NCI-H226 (cell line): ENCODE results near the gene LRRK1.

Experiments
- DNase-seq: peaks from one replicate; pipeline ENCODE4 v3.0.0-alpha.2; 2015

Gene LRRK1

DNA sequence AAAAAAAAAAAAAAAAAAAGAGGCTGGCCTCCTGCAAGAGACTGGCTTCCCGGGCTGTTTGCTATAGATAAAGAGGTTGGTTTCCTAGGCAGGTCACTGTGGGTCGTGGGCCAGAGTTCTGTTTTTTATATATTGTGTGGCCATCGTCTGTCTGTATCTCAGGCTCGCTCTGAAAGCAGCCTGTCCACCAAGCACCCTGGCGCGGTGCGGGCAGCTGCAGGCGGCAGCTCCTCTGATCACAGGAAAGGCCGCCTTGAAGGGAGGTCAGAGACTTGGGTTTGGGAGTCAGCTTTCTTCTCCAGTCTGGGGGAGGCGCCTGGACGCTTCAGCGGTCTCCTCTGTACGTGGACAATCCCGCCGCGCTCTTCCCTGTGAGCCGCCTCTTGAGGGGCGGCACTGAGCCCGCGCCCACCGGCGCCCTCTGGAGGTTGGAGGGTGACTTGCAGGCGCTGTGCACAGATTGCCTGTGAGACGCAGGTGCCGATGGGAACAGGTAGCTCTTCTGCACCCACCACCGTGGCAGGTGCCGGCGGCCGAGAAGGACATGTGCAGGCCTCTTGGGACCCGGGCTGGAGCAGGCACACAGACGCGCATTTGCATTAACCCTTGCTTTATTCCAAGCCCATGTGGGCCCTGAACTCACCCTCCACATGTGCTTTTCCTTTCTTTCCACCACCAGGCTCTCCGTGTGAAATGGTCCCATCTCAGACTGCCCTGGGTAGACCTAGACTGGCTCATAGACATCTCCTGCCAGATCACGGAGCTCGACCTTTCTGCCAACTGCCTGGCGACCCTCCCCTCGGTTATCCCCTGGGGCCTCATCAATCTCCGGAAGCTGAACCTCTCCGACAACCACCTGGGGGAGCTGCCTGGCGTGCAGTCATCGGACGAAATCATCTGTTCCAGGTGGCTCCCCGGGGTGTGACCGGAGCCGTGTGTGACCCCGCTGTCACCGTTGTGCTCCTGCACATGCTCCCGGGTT is 89.3 kb downstream of the LRRK1 start:
- DNase-seq = peak; percentile 86

DNA sequence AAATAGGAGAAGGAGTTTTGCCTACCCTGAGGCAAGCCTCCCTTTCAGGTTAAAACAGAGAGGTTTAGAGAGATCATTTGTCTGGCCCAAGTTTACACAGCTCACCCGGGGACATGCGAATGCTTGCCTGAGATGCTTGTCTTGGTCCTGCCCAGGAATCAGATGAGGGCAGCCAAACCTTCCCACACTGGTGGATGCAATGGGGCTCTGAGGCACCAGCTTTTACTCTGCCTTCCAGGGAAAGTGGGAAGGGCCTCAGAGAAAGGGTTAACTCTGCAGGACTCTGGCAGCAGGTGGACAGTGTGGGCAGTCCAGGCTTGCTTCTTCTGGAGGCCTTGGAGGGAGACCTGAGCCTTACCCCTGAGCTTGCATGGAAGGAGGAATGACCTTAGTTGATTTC is 90.0 kb downstream of the LRRK1 start:
- no peak for DNase-seq

DNA sequence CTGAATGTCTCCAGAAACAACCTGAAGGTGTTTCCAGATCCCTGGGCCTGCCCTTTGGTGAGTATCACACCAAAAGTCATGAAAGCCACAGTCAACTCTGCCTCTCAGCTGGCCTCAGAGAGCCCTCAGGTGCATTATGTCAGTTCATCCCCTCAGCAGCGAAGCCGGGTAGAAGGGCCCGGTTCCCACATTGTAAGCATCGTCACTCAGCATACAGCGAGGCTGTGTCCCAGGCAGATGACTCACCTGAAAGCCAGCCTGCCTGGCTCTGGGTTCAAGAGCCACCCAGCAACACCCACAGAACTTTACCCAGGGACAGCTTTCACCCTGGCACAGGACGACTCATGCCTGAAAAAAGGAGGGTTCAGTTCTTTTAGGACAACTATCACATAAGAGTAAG is 91.6 kb downstream of the LRRK1 start:
- no peak for DNase-seq

DNA sequence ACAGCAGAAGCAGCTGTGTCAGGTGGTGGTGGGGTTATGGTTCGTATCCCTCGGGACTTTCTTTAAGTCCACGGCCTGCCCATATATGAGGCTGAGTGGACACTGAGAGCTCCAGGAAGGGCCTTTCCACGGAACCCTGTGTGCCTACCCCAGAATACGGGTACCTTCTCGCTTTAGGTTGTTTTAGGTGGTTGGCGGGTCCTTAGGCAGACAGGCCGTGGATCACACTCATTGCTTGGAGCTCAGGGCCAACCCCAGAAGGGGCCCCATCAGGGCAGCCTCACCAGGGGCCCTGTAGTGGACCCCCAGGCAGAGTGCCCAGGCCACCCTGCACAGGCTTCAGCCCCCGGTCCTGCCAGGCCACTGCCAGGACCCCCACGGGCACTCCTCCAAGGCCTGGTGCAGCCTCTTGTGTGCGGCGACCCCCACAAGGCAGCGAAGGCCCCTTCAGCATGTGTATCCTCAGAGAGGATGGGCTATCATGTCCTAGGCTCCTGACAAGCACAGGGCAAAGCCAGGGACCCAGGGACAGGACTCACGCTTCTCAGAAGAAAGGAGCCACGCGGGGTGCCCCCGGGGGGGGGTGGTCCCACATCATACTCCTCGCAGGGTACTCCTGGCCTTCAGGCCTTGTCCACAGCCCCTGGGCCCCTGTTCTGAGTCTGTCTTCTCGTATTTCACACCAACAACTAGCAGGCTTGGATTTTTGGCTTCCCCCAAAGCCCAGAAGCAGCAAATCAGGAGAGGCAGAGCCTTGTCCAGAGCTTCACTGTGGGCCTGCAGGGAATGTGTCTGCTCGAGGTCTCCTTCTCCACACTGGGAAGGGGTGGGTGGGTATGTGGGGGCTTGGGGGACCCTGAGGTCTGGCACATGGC is 93.4 kb downstream of the LRRK1 start:
- DNase-seq = no peak

DNA sequence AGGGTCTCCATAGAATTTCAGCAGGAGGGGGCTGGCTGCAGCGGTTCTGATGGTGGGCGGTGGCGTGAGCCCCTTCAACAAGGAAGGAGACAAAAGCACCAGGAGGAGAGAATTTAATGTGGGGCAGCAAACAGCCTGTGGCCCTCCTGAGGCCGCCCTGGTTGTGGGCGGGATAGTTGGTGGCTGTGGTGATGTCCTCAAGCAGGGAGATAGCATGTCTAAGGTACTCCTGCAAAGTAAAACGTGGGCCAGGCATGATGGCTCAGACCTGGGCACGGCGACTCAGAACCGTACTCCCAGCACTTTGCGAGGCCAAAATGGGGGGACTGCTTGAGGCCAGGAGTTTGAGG is 94.0 kb downstream of the LRRK1 start:
- DNase-seq = no peak

DNA sequence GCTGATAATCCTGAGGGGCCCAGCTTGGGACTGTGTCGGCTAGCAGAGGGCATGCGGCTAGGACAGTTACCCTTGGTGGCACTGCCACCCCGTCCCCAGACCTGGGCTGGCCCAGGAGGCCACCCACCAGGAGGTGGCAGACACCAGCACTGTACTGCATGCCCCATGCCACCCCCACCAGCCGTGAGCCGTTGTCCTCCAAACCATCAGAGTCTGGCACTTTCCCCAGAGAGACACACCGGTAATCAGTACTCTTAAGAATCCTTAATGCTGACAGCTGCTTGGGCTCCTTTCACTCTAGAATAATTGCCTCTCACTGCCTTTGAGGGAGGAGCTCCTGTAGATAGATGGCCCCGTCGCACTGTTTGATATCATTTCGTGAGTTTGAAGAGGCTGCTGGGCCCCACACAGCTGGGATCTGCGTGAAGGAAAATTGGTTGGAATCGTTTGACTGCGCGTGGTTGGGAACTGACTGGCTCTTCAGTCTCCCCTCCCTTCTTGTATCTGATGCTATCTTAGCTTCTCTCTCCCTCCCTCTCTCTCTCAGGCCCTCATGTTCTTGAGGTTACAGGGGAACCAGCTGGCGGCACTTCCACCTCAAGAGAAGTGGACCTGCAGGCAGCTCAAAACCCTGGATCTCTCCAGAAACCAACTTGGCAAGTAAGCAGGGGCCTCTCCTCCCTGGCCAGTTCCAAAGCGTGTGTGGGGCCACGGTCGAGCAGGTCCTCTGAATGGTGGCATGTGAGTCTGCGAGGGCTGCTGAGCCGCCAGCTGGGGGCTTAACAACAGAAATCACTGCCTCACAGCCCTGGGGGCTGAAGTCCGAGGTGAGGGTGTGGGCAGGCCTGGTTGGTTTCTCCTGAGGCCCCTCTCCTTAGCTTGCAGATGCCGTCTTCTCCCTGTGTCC is 94.9 kb downstream of the LRRK1 start:
- DNase-seq = no peak

DNA sequence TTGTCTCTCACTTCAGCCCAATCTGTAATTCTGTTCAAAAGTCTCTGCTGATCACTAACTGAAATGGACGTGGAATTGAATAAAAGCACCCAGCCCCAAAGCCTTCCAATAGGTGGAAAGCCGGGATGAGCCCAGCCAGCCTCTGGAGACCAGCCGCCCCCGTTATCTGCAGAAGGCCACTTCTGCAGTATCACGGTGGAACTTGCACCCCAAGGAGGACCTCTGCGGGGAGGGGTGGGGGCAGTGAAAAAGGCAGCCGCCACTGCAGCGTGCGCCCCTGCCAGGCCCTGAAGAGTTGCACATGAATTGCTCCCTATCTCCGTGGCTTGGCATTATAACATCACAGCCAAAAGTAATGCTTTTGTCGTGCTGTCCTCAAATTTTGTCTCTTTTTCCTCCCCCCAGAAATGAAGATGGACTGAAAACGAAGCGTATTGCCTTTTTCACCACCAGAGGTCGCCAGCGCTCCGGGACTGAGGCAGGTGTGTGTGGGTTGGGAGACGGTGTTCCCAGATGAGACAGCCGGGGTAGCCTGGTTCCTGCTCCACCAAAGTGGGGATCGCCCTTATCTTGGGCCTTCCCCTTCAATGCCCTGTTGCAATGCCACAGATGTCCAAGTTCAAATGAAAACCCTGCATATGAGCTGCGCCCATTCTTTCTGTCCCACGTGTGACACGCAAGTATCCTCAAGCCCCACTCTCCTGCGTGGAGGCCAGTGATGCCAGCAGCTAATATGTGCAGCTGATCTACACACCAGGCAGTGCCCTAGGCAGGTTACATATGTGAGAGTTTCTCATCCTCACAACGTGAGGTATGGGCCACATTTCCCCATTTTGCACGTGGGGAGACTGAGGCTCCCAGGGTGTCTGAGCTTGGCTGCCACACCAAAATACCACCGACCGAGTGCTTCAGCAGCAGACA is 96.0 kb downstream of the LRRK1 start:
- DNase-seq = peak; percentile 52

DNA sequence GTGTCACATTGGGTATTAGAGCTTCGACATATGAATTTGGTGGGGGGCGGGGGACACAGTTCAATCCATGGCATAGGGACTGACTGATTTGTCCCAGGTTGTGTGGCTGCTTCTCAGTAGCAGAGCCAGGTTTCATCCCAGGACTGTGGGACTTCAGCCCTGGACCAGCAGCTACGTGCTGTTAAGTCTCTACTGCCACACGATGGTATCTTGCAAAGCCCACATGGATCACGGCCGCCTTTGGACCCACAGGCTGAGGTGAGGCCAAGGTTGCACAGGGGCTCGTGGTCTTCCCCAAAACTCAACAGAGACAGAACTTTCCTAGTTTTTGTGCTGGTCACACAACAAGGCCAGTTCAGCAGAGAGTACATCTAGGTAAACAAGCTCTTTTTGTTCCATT is 97.4 kb downstream of the LRRK1 start:
- no peak for DNase-seq

DNA sequence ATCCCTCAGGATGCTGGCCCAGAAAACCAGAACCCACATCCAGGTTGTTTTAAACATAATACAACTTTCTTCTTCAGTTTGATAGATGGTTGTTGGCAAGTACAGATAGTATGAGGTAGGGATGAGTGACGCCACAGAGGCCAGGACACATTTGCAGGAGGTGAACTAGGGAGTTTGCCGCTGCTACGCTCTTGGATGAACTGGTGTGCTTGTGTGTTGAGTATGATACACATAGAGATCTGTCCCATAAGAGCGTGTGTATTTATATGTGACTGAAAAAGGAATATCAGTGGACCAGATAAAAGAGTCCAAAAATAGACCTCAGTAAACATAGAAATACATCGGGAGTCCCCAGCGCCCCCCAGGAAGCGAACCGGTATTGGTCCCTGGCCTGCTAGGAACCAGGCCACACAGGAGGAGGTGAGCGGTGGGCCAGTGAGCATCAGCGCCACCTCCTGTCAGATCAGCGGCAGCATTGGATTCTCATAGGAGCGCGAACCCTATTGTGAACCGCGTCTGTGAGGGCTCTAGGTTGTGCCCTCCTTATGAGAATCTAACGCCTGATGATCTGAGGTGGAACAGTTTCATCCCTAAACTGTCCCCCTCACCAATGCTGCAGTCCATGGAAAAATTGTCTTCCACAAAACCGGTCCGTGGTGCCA is 98.1 kb downstream of the LRRK1 start:
- no peak for DNase-seq

DNA sequence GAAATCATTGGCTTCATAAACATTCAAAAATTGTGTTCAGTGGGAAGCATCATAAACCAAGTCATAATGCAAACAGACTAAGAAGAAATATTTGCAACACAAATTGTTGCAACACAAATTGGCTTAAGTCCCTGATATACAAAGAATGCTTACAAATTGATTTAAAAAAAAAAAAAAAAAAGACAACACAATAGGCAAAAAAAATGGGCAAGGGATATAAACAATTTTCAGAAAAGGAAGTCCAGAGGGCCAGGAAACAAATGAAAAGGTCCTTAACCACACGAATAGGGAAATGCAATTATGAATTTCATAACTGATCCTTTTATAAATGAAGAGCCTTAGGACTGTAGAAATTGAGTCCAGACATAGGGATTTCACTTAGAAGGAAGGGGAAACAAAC is 98.9 kb downstream of the LRRK1 start:
- DNase-seq = no peak

DNA sequence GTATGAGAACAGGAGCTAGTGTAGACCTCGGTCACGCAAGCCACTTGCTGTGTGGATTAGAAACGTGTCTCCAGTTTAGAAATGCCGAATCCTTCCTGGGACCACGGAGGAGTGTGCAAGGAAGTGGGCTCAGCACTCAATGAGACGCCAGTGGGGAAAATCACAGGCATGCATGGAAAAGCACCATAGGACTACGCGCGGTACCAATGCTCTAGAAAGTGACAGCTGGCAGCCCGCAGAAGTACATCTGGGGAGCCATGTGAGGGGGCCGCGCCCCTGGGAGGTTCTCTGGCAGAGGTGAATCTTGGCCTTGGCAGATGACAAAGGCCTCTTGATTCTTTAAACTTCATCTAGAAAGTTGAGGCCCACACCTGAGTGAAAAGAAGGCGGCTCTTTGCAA is 99.3 kb downstream of the LRRK1 start:
- DNase-seq = no peak

DNA sequence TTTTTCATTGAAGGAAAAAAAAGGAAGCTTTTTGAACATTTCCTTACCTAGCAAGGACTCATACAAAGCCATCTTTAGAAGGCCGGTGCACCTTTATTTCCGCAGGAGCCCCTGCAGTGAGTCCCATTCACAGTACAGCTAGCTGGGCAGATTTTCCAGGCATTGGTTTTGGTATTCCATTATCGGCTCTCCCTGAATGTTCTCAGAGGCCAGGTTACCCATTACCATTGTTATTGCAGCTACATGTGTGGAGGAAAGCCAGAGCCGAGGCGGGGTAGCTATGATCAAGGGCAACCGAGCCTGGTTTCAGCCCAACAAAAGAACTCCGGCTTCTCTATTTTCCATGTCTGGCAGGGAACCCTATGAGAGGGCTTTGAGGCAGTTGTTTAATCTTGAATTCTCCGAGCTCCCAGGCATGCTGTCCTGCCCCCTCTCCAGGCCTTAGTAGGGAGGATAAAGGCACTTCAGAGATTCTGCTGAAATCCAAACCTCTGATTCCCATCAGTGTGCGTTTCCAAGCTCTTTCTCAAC is 100.3 kb downstream of the LRRK1 start:
- no peak for DNase-seq

DNA sequence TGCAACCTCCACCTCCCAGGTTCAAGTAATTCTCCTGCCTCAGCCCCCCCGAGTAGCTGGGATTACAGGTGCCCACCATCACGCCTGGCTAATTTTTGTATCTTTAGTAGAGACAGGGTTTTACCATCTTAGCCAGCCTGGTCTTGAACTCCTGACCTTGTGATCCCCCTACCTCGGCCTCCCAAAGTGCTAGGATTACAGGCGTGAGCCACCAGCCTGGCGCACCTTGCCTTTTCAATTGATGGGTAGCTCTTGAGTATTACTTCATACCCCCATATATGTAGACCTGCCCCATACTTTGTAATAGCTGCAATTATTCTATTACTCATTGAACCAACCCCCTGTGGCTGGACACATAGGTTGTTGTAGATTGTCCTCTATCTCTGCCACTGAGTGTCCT is 101.3 kb downstream of the LRRK1 start:
- DNase-seq = no peak

DNA sequence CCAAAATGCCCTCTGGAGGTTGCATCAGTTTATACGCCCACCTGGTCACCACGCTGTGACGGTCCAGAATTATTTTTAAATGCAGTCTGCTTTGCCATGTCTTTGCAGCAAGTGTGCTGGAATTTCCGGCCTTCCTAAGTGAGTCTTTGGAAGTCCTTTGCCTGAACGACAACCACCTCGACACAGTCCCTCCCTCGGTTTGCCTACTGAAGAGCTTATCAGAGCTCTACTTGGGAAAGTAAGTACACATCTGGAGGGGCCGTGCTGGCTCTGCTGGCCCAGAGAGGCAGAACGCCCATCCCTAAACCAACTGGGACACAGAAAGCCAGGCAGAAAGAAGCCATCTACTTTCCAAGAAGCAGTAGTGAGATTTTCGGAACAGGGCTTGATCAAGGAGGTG is 101.8 kb downstream of the LRRK1 start:
- no peak for DNase-seq

DNA sequence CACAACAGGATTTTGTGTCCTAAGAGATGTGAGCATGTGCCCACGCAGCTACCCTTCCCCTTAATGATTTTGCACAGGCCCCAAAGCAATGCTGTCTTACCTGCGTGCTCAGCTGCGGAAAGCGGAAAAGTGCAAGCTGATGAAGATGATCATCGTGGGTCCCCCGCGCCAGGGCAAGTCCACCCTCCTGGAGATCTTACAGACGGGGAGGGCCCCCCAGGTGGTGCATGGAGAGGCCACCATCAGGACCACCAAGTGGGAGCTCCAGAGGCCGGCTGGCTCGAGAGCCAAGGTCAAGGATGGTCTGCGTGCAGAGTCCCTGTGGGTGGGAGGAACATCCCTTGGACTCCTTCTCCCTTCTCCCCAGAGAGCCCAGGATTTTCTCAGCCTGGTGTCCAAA is 103.1 kb downstream of the LRRK1 start:
- no peak for DNase-seq

DNA sequence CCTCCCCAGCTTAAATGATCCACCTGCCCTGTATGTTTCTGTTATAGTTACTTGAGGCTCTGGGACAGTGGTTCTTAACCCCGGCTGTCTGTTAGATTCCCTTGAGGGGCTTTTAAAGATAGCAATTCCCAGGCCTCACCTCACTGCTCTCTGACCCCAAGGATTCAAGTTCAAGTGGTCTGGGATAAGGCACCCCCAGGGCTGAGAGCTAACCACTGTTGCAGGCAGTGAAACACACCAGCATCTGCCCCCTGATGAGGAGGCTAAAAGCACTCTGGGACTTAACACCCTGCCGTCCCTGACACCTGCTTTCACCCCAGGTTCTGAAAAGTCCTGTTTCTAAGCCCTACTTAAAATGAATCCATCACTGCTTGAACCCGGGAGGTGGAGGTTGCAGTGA is 103.7 kb downstream of the LRRK1 start:
- no peak for DNase-seq

DNA sequence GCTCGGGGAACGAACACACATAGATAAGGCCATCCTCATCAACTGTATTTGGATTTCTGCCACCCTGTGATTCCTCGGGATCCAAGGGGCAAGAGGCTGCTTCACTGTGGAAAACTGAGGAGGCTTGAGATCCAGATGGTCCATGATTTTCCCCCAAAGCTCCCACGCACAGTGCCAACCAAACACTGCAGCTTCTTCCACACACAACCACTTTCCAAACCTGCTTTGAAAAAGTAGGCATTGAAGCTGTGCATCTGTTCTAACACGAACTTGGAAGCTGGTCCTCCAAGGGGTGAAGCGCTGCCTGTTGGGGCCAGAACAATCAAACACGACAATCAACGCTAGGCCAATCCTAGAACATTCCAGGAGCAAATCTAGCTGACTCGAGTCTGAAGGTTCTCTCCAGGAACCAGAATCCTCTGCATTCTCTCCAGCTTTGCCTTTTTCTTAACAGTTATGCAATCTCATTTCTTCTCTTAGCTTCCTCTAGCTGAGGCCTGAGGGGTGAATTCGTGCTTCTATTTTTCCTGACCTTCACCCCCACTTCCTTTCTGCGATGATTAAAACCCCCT is 104.4 kb downstream of the LRRK1 start:
- no peak for DNase-seq

DNA sequence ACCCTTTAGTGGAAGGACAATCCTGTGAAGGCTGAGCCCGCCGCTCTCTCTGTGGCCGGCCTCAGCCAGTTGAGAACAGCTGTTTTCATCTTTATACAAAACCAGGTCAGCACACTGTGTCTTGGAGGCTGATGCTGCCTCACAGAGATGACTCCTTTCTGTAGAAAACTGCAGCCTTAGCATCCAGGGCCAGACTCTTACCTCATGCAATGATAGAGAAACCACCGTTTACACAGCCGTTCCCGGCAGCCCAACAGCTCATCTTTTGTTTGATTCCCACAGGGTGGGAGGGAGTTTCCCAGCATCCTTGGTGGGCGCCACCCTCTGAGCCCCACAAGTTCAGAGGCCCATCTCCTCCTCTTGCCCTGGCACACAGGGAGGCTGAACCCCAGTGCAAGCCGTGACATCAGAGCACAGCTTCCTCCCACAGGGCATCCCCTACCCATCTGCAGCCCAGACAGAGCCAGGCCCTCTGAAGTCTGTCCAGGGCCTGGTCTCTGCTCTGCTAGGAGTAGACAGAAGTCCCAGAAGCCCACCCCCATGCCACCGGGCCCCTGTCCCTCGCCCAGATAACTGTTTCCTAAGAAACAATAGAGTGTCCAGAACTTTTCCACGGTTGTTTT is 105.0 kb downstream of the LRRK1 start:
- no peak for DNase-seq

DNA sequence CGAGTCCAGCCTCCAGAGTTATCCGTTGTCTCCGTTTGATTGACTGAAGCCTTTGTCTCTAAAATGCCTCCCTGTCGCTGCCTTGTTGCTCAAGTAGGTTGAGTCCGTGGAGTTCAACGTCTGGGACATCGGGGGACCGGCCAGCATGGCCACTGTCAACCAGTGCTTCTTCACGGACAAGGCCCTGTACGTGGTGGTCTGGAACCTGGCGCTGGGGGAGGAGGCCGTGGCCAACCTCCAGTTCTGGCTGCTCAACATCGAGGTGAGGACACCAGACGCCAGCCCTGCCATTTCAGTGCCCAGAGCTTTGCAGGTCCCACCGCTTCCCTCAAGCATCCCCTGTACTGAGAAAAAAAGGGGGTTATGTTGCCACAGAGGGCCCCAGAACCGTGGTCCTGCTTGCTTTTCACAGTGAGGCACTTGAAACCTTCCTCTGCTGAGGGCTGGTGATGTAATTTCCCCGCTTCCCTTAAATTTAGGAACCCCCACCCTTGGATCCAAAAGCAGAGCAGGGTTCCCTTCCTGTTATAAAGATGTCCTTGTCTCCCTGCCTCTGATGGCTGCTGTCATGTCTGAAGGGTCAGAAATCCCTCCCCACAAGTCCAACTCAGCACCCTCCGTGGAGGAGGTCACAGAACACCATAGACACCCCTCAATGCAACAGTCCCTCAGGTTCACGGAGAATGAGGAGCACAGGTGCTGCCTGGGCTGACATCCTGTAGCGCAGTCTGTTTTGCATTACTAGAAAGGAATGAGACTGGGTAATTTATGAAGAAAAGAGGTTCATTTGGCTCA is 105.7 kb downstream of the LRRK1 start:
- DNase-seq = no peak
